K562 (cell line): ENCODE results near the gene NUP62. TPM values are rescaled to one million over a fixed set of nuclear protein-coding genes. Genes with fewer than 3 reads are reported as not detected.

Source experiments
- ATAC-seq: fragments of 200-7000 bp; cut with Tn5 transposase; 3 replicates; pipeline ENCODE4 v1.9.1; 2020; ENCODE audit warnings: moderate library complexity
- BruUV-seq: library from RNA; stranded (reverse); fragments of 400-500 nt; replicated peaks from 2 replicates; lab custom pipeline; 2021; lab: Mats Ljungman, UMichigan
- CTCF ChIA-PET: fragments of 300-600 bp; formaldehyde crosslinking; extraction: SDS; loops from one replicate; lab custom pipeline; 2021; ENCODE audit warnings: low intra/inter-chr PET ratio; lab: Yijun Ruan, JAX
- POLR2A ChIA-PET: fragments of 300-600, 350-650 bp; sonication (Branson Sonifier 250); formaldehyde crosslinking; extraction: SDS; loops from one replicate; lab custom pipeline; 2021; ENCODE audit warnings: antibody characterized with exemption, inconsistent platforms; lab: Yijun Ruan, JAX
- DNase-seq, 4 experiments: peaks; one replicate each; pipeline versions ENCODE4 v3.0.0 to v3.0.0-alpha.2; 2011 to 2018; ENCODE audit warnings: low spot score in 3 of 4, mixed read lengths in 3 of 4; ENCODE audit errors: extremely low read depth in 1 of 4
- FAIRE-seq: peaks from 2 replicates; lab custom pipeline; 2011; peaks lifted over from hg19 to GRCh38; lab: Jason Lieb, UNC
- H2AFZ ChIP-seq: 2 replicates; pipeline ENCODE4 v1.6.0; 2011; ENCODE audit warnings: low read depth, low read length, control low read depth, inconsistent platforms
- H3K27ac ChIP-seq: fragments of 200-600 bp; 3 replicates; pipeline ENCODE4 v1.8.0; 2011; ENCODE audit warnings: low read depth, mild to moderate bottlenecking, control low read depth, inconsistent platforms, low read length, moderate library complexity, mixed read lengths; ENCODE audit errors: extremely low read depth
- H3K27me3 ChIP-seq, 2 experiments: fragments of 300-600 bp in 1 of 2; 2 replicates in 1 of 2; 3 replicates in 1 of 2; pipeline versions ENCODE4 v1.6.0 to v1.8.0; 2011; ENCODE audit warnings: inconsistent platforms in 2 of 2, low read length in 2 of 2, mild to moderate bottlenecking in 1 of 2, mixed read lengths in 1 of 2, moderate library complexity in 1 of 2; ENCODE audit not compliant: control insufficient read depth in 2 of 2, insufficient read depth in 2 of 2
- H3K36me3 ChIP-seq: fragments of 300-600 bp; 3 replicates; pipeline ENCODE4 v1.8.0; 2011; ENCODE audit warnings: mild to moderate bottlenecking, low read length, inconsistent platforms; ENCODE audit not compliant: control insufficient read depth, insufficient read depth
- H3K4me1 ChIP-seq, 2 experiments: fragments of 200-600 bp in 1 of 2; replicated peaks in 1 of 2; 2 replicates in 1 of 2; 3 replicates in 1 of 2; pipeline versions ENCODE4 v1.5.1 to v1.8.0; 2011; ENCODE audit warnings: inconsistent platforms in 2 of 2, low read length in 2 of 2, mild to moderate bottlenecking in 1 of 2, mixed read lengths in 1 of 2, moderate library complexity in 1 of 2; ENCODE audit not compliant: control insufficient read depth in 2 of 2, insufficient read depth in 2 of 2
- H3K4me2 ChIP-seq: 2 replicates; pipeline ENCODE4 v1.6.1; 2011; ENCODE audit warnings: low read length, control low read depth, inconsistent platforms, mixed read lengths; ENCODE audit not compliant: insufficient read depth
- H3K4me3 ChIP-seq: fragments of 200-600 bp; sonication (generic), shearing (Covaris generic); 2 replicates; pipeline ENCODE4 v1.5.1; 2016; ENCODE audit warnings: control low read depth, inconsistent platforms
- H3K79me2 ChIP-seq: fragments of 200-600 bp; 3 replicates; pipeline ENCODE4 v1.8.0; 2011; ENCODE audit warnings: low read length, inconsistent platforms; ENCODE audit not compliant: control insufficient read depth, insufficient read depth
- H3K9ac ChIP-seq, 2 experiments: 2 replicates each; pipeline versions ENCODE4 v1.6.0 to v1.6.1; 2011; ENCODE audit warnings: low read depth in 2 of 2, low read length in 2 of 2, control low read depth in 1 of 2, inconsistent platforms in 1 of 2, mild to moderate bottlenecking in 1 of 2, mixed read lengths in 1 of 2; ENCODE audit not compliant: insufficient read depth in 1 of 2
- H3K9me1 ChIP-seq: one replicate; pipeline ENCODE4 v1.6.0; 2011; ENCODE audit warnings: inconsistent platforms, mild to moderate bottlenecking, low read length, moderate library complexity; ENCODE audit not compliant: control insufficient read depth, insufficient read depth
- H3K9me3 ChIP-seq: replicated peaks from 2 replicates; pipeline ENCODE4 v1.5.1; 2011; ENCODE audit warnings: low read depth, low read length, inconsistent platforms; ENCODE audit not compliant: control insufficient read depth, insufficient read depth
- H4K20me1 ChIP-seq: replicated peaks from 2 replicates; pipeline ENCODE4 v1.6.1; 2011; ENCODE audit warnings: low read length, inconsistent platforms, mixed read lengths; ENCODE audit not compliant: control insufficient read depth, insufficient read depth
- C11orf30 ChIP-seq: fragments of 450-650 bp; IDR thresholded peaks from 2 replicates; pipeline ENCODE4 v1.6.1; 2016; ENCODE audit warnings: low read depth, mild to moderate bottlenecking
- MAFF ChIP-seq: IDR thresholded peaks from 2 replicates; pipeline ENCODE4 v1.6.1; 2012; ENCODE audit warnings: low read length, improper control_type of control experiment
- MAFG ChIP-seq: fragments of 450-650 bp; conservative IDR thresholded peaks from 2 replicates; pipeline ENCODE4 v1.6.1; 2016; ENCODE audit warnings: missing genetic modification characterization, missing compliant biosample characterization
- MEIS2 ChIP-seq: fragments of 450-650 bp; IDR thresholded peaks from 2 replicates; pipeline ENCODE4 v1.6.1; 2014; ENCODE audit warnings: mild to moderate bottlenecking; ENCODE audit not compliant: partially characterized antibody
- NFE2 ChIP-seq: IDR thresholded peaks from 2 replicates; pipeline ENCODE4 v1.6.1; 2014; ENCODE audit warnings: antibody characterized with exemption, low read depth
- RBFOX2 ChIP-seq: fragments of 200-400 bp; formaldehyde crosslinking; IDR thresholded peaks from 2 replicates; pipeline ENCODE4 v1.6.1; 2017; ENCODE audit warnings: low read depth, mild to moderate bottlenecking, low read length, moderate library complexity
- ZNF316 ChIP-seq: fragments of 450-650 bp; IDR thresholded peaks from 2 replicates; pipeline ENCODE4 v1.6.1; 2016
- ZNF436 ChIP-seq: fragments of 250-450, 450-650 bp; sonication (Bioruptor Pico); formaldehyde crosslinking; IDR thresholded peaks from 2 replicates; pipeline ENCODE4 v1.7.0; 2020; ENCODE audit warnings: mild to moderate bottlenecking
- ZNF584 ChIP-seq: fragments of 200-800 bp; sonication (Bioruptor generic); IDR thresholded peaks from 2 replicates; pipeline ENCODE4 v1.6.1; 2016; ENCODE audit warnings: low read depth, mild to moderate bottlenecking, missing genetic modification characterization, missing compliant biosample characterization
- ZNF696 ChIP-seq: fragments of 250-450 bp; sonication (Bioruptor Pico); conservative IDR thresholded peaks from 2 replicates; pipeline ENCODE4 v1.4.0; 2020; ENCODE audit warnings: mild to moderate bottlenecking, moderate library complexity
- WGBS: fragments of 100-300 bp; shearing (Covaris generic); methylation state at CpG from one replicate; pipeline ENCODE4 v1.1.6; 2016; ENCODE audit warnings: low coverage, mixed read lengths; ENCODE audit not compliant: insufficient coverage; ENCODE audit errors: missing lambda C conversion rate; 5-methylcytosine and 5-hydroxymethylcytosine counted together
- in situ Hi-C: fragments of 300-500 bp; cut with MboI; formaldehyde crosslinking; loops from 4 replicates; pipeline ENCODE4 v1.15.0; 2018; ENCODE audit warnings: inconsistent platforms, mixed read lengths
- intact Hi-C: fragments of 100-400 bp; cut with micrococcal nuclease; formaldehyde crosslinking; loops from 2 replicates; pipeline ENCODE4 v1.14.2; 2022
- polyA plus RNA-seq, 8 experiments: library from polyadenylated mRNA; depleted of rRNA in 4 of 8; stranded (reverse) in 5 of 8; unstranded in 3 of 8; fragments of >200 nt; fragmentation: Nextera tagmentation in 2 of 8; fragmentation: Illumina TruSeq in 1 of 8; extraction: Ambion mirVana in 2 of 8; extraction: Trizol in 1 of 8; gene quantifications; 2 replicates each; pipeline versions ENCODE4 v1.2.1 to v1.2.3, GENCODE V29; 2011 to 2014; ENCODE audit warnings: inconsistent platforms in 1 of 8, missing spikeins in 1 of 8
- total RNA-seq, 7 experiments: library from RNA; depleted of rRNA in 6 of 7; stranded (reverse); fragments of >200 nt in 6 of 7; fragmentation: Illumina TruSeq in 2 of 7; extraction: Trizol in 2 of 7; gene quantifications; 2 replicates each; pipeline versions ENCODE4 v1.2.1 to v1.2.3, GENCODE V29; 2011 to 2021; ENCODE audit warnings: low replicate concordance in 1 of 7

NUP62 gene
- total and polyA plus RNA-seq, 9 of the 15 experiments (the other 6 are each of a cell fraction or from before 2014, with no cell fraction given), result 16.9 to 109 (median 66.0) TPM

GRCh38 chr19:49884760-49885159, 44.5 kb downstream of the NUP62 start:
- FAIRE-seq (no peak), ATAC-seq (no peak), DNase-seq (no peak)
- peaks cover 49% of the 10 kb centered on the region for H3K36me3 ChIP-seq
- CTCF ChIA-PET, result no interaction called here
- TF ChIP-seq C11orf30 (peak; percentile 61), ZNF316 (peak; percentile 79), ZNF696 (CRISPR knock-in tag) (no peak), MEIS2 (no peak), NFE2 (peak; percentile 66), MAFG (peak; percentile 48), MAFF (peak; percentile 24; the same call in 1 of the 2 replicates)
- BruUV-seq, result no TSS peak
- H3K4me1 ChIP-seq, result peaks cover 12 to 67% of the 10 kb centered on the region in 2 experiments
- H3K9ac ChIP-seq, result peak overlapping the region in 1 of 2 experiments; percentile 77; a peak in 2 of 4 replicates
- H4K20me1 ChIP-seq, result no peaks in the 10 kb centered on the region
- no peaks in the 10 kb centered on the region for H3K9me3 ChIP-seq
- no peak overlapping the region; the same call in 1 of the 3 replicates for H3K27ac ChIP-seq
- no peaks in the 10 kb centered on the region for H3K9me1 ChIP-seq
- H3K4me2 ChIP-seq, result no peak overlapping the region
- no peaks in the 10 kb centered on the region for H3K27me3 ChIP-seq
- in situ Hi-C loops (no loop called here), intact Hi-C loops (no loop called here)
- H3K4me3 ChIP-seq, result no peak overlapping the region
- POLR2A ChIA-PET, result interaction anchor here (0.6 kb wide), 1 partner anchor 25 kb away, joined by 3 read pairs; no protein-coding TSS in a partner anchor
- WGBS, result 61% methylated on average over 3 of the region's 3 CpGs
- no peak overlapping the region for H2AFZ ChIP-seq
- no peaks in the 10 kb centered on the region for H3K79me2 ChIP-seq

GRCh38 chr19:49884109-49884508, 45.2 kb downstream of the NUP62 start:
- H2AFZ ChIP-seq, result no peak overlapping the region
- 0 out of 4 replicates have a peak overlapping the region, but pooled peaks of 1 of the 2 experiments have one; percentile 77 for H3K9ac ChIP-seq
- H4K20me1 ChIP-seq, result no peaks in the 10 kb centered on the region
- no TSS peak for BruUV-seq
- in situ Hi-C loops, result no loop called here
- H3K9me1 ChIP-seq, result no peaks in the 10 kb centered on the region
- no peak for ATAC-seq
- intact Hi-C loops, result no loop called here
- no peak overlapping the region for H3K27ac ChIP-seq
- no peak for FAIRE-seq
- peaks cover 6 to 60% of the 10 kb centered on the region in 2 experiments; a peak in 3 of 5 replicates for H3K4me1 ChIP-seq
- 90% methylated on average over 18 of the region's 18 CpGs for WGBS
- H3K36me3 ChIP-seq, result peaks cover 55% of the 10 kb centered on the region
- no peaks in the 10 kb centered on the region for H3K27me3 ChIP-seq
- no peak overlapping the region for H3K4me3 ChIP-seq
- H3K9me3 ChIP-seq, result no peaks in the 10 kb centered on the region
- DNase-seq, result no peak
- ChIA-PET POLR2A (interaction anchor here (0.6 kb wide), 1 partner anchor 26 kb away, joined by 3 read pairs; no protein-coding TSS in a partner anchor), CTCF (no interaction called here)
- no peaks in the 10 kb centered on the region for H3K79me2 ChIP-seq
- TF ChIP-seq ZNF584 (CRISPR knock-in tag), result no peak
- TF ChIP-seq ZNF436 (CRISPR knock-in tag), result no peak
- peak; percentile 27; the same call in 1 of the 2 replicates for TF ChIP-seq RBFOX2
- H3K4me2 ChIP-seq, result no peak overlapping the region
